ENCODE measurements around the gene POLR2B. TPM values are rescaled to one million over a fixed set of nuclear protein-coding genes. Genes with fewer than 3 reads are reported as not detected.

Gene POLR2B
- total and polyA plus RNA-seq, 2 of the 8 experiments (the other 6 are each of a cell fraction or from before 2014, with no cell fraction given): 59.3 to 115 TPM

- TF ChIP-seq, protein P1, sequence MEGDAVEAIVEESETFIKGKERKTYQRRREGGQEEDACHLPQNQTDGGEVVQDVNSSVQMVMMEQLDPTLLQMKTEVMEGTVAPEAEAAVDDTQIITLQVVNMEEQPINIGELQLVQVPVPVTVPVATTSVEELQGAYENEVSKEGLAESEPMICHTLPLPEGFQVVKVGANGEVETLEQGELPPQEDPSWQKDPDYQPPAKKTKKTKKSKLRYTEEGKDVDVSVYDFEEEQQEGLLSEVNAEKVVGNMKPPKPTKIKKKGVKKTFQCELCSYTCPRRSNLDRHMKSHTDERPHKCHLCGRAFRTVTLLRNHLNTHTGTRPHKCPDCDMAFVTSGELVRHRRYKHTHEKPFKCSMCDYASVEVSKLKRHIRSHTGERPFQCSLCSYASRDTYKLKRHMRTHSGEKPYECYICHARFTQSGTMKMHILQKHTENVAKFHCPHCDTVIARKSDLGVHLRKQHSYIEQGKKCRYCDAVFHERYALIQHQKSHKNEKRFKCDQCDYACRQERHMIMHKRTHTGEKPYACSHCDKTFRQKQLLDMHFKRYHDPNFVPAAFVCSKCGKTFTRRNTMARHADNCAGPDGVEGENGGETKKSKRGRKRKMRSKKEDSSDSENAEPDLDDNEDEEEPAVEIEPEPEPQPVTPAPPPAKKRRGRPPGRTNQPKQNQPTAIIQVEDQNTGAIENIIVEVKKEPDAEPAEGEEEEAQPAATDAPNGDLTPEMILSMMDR (IDR thresholded peaks at IDR 0.05; ENCODE audit: control extremely low read depth in 1 of 3, insufficient read depth in 1 of 3, low read depth in 1 of 3, low read length in 3 of 3): no peak
- no peak for TF ChIP-seq TAF1 (IDR thresholded peaks at IDR 0.05; ENCODE audit: low read depth, low read length)
Measured at GRCh38 chr4:56940971-56941370, 37.7 kb upstream of the POLR2B start (continued).
